ENCODE data around the gene AKAP5.

Gene AKAP5

DNA sequence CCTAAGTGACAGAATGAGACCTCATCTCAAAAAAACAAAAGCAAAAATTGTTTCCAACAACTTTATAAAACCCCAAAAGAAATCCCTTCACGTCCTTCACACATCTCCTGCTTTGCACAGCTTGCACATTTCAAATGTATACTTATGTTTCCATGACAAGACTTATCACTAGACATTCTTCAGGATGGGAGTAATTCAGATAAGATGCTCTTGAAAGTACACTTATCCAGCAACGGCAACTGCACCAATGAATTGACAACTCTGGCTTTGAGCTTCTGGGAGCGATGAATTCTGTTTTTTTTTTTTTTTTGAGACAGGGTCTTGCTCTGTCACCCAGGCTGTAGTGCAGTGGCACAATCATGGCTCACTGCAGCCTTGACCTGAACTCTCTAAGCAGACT, 30.8 kb upstream of the AKAP5 start:
- no peak for TF ChIP-seq ZBTB7A (IDR thresholded peaks at IDR 0.05; ENCODE audit: low read depth)
- TF ChIP-seq, protein P1, sequence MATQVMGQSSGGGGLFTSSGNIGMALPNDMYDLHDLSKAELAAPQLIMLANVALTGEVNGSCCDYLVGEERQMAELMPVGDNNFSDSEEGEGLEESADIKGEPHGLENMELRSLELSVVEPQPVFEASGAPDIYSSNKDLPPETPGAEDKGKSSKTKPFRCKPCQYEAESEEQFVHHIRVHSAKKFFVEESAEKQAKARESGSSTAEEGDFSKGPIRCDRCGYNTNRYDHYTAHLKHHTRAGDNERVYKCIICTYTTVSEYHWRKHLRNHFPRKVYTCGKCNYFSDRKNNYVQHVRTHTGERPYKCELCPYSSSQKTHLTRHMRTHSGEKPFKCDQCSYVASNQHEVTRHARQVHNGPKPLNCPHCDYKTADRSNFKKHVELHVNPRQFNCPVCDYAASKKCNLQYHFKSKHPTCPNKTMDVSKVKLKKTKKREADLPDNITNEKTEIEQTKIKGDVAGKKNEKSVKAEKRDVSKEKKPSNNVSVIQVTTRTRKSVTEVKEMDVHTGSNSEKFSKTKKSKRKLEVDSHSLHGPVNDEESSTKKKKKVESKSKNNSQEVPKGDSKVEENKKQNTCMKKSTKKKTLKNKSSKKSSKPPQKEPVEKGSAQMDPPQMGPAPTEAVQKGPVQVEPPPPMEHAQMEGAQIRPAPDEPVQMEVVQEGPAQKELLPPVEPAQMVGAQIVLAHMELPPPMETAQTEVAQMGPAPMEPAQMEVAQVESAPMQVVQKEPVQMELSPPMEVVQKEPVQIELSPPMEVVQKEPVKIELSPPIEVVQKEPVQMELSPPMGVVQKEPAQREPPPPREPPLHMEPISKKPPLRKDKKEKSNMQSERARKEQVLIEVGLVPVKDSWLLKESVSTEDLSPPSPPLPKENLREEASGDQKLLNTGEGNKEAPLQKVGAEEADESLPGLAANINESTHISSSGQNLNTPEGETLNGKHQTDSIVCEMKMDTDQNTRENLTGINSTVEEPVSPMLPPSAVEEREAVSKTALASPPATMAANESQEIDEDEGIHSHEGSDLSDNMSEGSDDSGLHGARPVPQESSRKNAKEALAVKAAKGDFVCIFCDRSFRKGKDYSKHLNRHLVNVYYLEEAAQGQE (IDR thresholded peaks at IDR 0.05; ENCODE audit: low read depth): no peak
- no peak for TF ChIP-seq TCF12 (IDR thresholded peaks at IDR 0.05; ENCODE audit: low read depth)
- no peak for TF ChIP-seq YY1 (IDR thresholded peaks at IDR 0.05; ENCODE audit: low read depth)
- no peak for TF ChIP-seq EP300 (IDR thresholded peaks at IDR 0.05; ENCODE audit: borderline replicate concordance)
- TF ChIP-seq CREB1 (IDR thresholded peaks at IDR 0.05; ENCODE audit: low read depth): no peak
- TF ChIP-seq CEBPB (IDR thresholded peaks at IDR 0.05): no peak
- TF ChIP-seq NFIC (IDR thresholded peaks at IDR 0.05): no peak
- no peak for TF ChIP-seq EGR1 (IDR thresholded peaks at IDR 0.05)
- TF ChIP-seq TEAD4 (IDR thresholded peaks at IDR 0.05): no peak
- TF ChIP-seq RAD21 (IDR thresholded peaks at IDR 0.05; ENCODE audit: low read depth): no peak
- TF ChIP-seq, protein P2, sequence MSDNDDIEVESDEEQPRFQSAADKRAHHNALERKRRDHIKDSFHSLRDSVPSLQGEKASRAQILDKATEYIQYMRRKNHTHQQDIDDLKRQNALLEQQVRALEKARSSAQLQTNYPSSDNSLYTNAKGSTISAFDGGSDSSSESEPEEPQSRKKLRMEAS (IDR thresholded peaks at IDR 0.05): no peak
- no peak for TF ChIP-seq FOXM1 (IDR thresholded peaks at IDR 0.05; ENCODE audit: borderline replicate concordance, low read depth)
- TF ChIP-seq USF1 (IDR thresholded peaks at IDR 0.05): no peak

- TF ChIP-seq TAF1 (IDR thresholded peaks at IDR 0.05; ENCODE audit: low read depth): no peak
- no peak for TF ChIP-seq EP300 (IDR thresholded peaks at IDR 0.05; ENCODE audit: borderline replicate concordance)
- TF ChIP-seq FOXM1 (IDR thresholded peaks at IDR 0.05; ENCODE audit: borderline replicate concordance, low read depth): no peak
- no peak for TF ChIP-seq ZBTB7A (IDR thresholded peaks at IDR 0.05; ENCODE audit: low read depth)
- TF ChIP-seq CEBPB (IDR thresholded peaks at IDR 0.05): no peak
- no peak for TF ChIP-seq USF1 (IDR thresholded peaks at IDR 0.05)
- TF ChIP-seq, protein P2 (IDR thresholded peaks at IDR 0.05): no peak
- no peak for TF ChIP-seq TEAD4 (IDR thresholded peaks at IDR 0.05)
- TF ChIP-seq YY1 (IDR thresholded peaks at IDR 0.05; ENCODE audit: low read depth): no peak
- TF ChIP-seq RAD21 (IDR thresholded peaks at IDR 0.05; ENCODE audit: low read depth): no peak
- TF ChIP-seq, protein P1 (IDR thresholded peaks at IDR 0.05; ENCODE audit: low read depth): no peak
- no peak for TF ChIP-seq NFIC (IDR thresholded peaks at IDR 0.05)
Observed at GRCh38 chr14:64438181-64438841, 27.0 kb upstream of the AKAP5 start.

- TF ChIP-seq YY1 (IDR thresholded peaks at IDR 0.05; ENCODE audit: low read depth) (no peak), USF1 (IDR thresholded peaks at IDR 0.05) (no peak), TCF12 (IDR thresholded peaks at IDR 0.05; ENCODE audit: low read depth) (no peak), FOXM1 (IDR thresholded peaks at IDR 0.05; ENCODE audit: borderline replicate concordance, low read depth) (no peak), TEAD4 (IDR thresholded peaks at IDR 0.05) (no peak), EP300 (IDR thresholded peaks at IDR 0.05; ENCODE audit: borderline replicate concordance) (no peak), CEBPB (IDR thresholded peaks at IDR 0.05) (no peak), TAF1 (IDR thresholded peaks at IDR 0.05; ENCODE audit: low read depth) (no peak), CREB1 (IDR thresholded peaks at IDR 0.05; ENCODE audit: low read depth) (no peak), RAD21 (IDR thresholded peaks at IDR 0.05; ENCODE audit: low read depth) (no peak), EGR1 (IDR thresholded peaks at IDR 0.05) (no peak), NFIC (IDR thresholded peaks at IDR 0.05) (no peak), ZBTB7A (IDR thresholded peaks at IDR 0.05; ENCODE audit: low read depth) (no peak)
- TF ChIP-seq, protein P2 (IDR thresholded peaks at IDR 0.05): no peak
Observed at GRCh38 chr14:64439141-64439540, 26.2 kb upstream of the AKAP5 start.

DNA sequence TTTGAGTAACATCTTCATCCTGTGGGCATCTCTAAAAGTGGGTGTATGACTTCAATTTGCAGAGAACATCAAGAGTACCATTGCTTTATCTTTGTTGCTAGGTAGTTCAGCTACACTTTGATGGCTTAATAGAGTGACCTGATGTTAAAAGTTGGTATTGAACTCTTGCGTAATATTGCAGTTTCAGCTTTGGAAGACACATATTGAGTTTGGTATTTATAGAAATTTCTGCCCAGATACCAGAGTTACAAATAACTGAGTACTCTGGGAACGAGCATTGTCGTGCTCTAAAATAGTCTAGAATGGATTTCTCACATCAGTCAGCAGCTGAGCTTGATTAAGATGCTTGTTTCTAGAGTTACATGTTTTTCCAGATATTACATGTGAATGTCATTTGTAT, 24.8 kb upstream of the AKAP5 start:
- TF ChIP-seq CEBPB (IDR thresholded peaks at IDR 0.05) (peak; percentile 54; the same call in 1 of the 2 replicates), EGR1 (IDR thresholded peaks at IDR 0.05) (no peak), TEAD4 (IDR thresholded peaks at IDR 0.05) (no peak), TAF1 (IDR thresholded peaks at IDR 0.05; ENCODE audit: low read depth) (no peak), CREB1 (IDR thresholded peaks at IDR 0.05; ENCODE audit: low read depth) (no peak)

All from Ishikawa (cell line).